ENCODE data around the gene TENM3.

The TENM3 gene

GRCh38 chr4:182684796-182685195, 441.6 kb downstream of the TENM3 start:
- DNase-seq (ENCODE audit: low read depth): no peak

GRCh38 chr4:182688081-182688480, 444.9 kb downstream of the TENM3 start:
- no peak for DNase-seq (ENCODE audit: low read depth)

GRCh38 chr4:182694551-182694950, 451.3 kb downstream of the TENM3 start:
- DNase-seq (ENCODE audit: low read depth): no peak

GRCh38 chr4:182695009-182695408, 451.8 kb downstream of the TENM3 start:
- no peak for DNase-seq (ENCODE audit: low read depth)

GRCh38 chr4:182695842-182696241, 452.6 kb downstream of the TENM3 start:
- DNase-seq (ENCODE audit: low read depth): no peak

- no peak for DNase-seq (ENCODE audit: low read depth)
These were observed 453.9 kb downstream of the TENM3 start for GRCh38 chr4:182697094-182697493.

- no peak for DNase-seq (ENCODE audit: low read depth)
These were observed 455.0 kb downstream of the TENM3 start for GRCh38 chr4:182698212-182698611.

- no peak for DNase-seq (ENCODE audit: low read depth)
These were observed 456.0 kb downstream of the TENM3 start for GRCh38 chr4:182699201-182699600.

- DNase-seq (ENCODE audit: low read depth): no peak
These were observed 456.6 kb downstream of the TENM3 start for GRCh38 chr4:182699795-182700194.

- DNase-seq (ENCODE audit: low read depth): no peak
These were observed 457.4 kb downstream of the TENM3 start for GRCh38 chr4:182700362-182701160.

- DNase-seq (ENCODE audit: low read depth): no peak
These were observed 460.9 kb downstream of the TENM3 start for GRCh38 chr4:182704077-182704476.

GRCh38 chr4:182704948-182705347, 461.7 kb downstream of the TENM3 start:
- no peak for DNase-seq (ENCODE audit: low read depth)

- DNase-seq (ENCODE audit: low read depth): no peak
These were observed 462.2 kb downstream of the TENM3 start for GRCh38 chr4:182705389-182705788.

GRCh38 chr4:182711211-182711610, 468.0 kb downstream of the TENM3 start:
- DNase-seq (ENCODE audit: low read depth): no peak

- DNase-seq (ENCODE audit: low read depth): no peak
These were observed 472.3 kb downstream of the TENM3 start for GRCh38 chr4:182715548-182715947.

- no peak for DNase-seq (ENCODE audit: low read depth)
These were observed 473.0 kb downstream of the TENM3 start for GRCh38 chr4:182716192-182716591.

- DNase-seq (ENCODE audit: low read depth): no peak
These were observed 474.8 kb downstream of the TENM3 start for GRCh38 chr4:182717788-182718583.

- DNase-seq (ENCODE audit: low read depth): peak; percentile 35
These were observed 481.2 kb downstream of the TENM3 start for GRCh38 chr4:182724414-182724813.

- no peak for DNase-seq (ENCODE audit: low read depth)
These were observed 486.3 kb downstream of the TENM3 start for GRCh38 chr4:182729516-182729915.

GRCh38 chr4:182730791-182731190, 487.6 kb downstream of the TENM3 start:
- DNase-seq (ENCODE audit: low read depth): no peak

GRCh38 chr4:182736207-182736606, 493.0 kb downstream of the TENM3 start:
- no peak for DNase-seq (ENCODE audit: low read depth)

- DNase-seq (ENCODE audit: low read depth): no peak
These were observed 495.3 kb downstream of the TENM3 start for GRCh38 chr4:182738283-182739047.

GRCh38 chr4:182740256-182740655, 497.1 kb downstream of the TENM3 start:
- no peak for DNase-seq (ENCODE audit: low read depth)
